Aorta (tissue), 5 donors: ENCODE measurements around the gene EXOC1L. TPM values are rescaled to one million over a fixed set of nuclear protein-coding genes. Genes with fewer than 3 reads are reported as not detected.

Experiments used
- ATAC-seq: fragments of 200-7000 bp; cut with Tn5 transposase; one replicate; pipeline ENCODE4 v1.9.1; 2022; ENCODE audit warnings: moderate library complexity; ENCODE audit not compliant: low FRiP score
- DNase-seq, 2 donors: peaks; one replicate each; pipeline ENCODE4 v3.0.0-alpha.2; 2020
- H3K27ac ChIP-seq, 2 donors: one replicate each; pipeline ENCODE4 v1.5.1; 2013; ENCODE audit warnings: low read length in 2 of 2, mild to moderate bottlenecking in 2 of 2, moderate library complexity in 2 of 2, control low read depth in 1 of 2, inconsistent platforms in 1 of 2, low read depth in 1 of 2
- H3K27me3 ChIP-seq, 2 donors: one replicate each; pipeline ENCODE4 v1.6.1; 2013; ENCODE audit warnings: control low read depth in 1 of 2, low read length in 1 of 2, mild to moderate bottlenecking in 1 of 2, moderate library complexity in 1 of 2; ENCODE audit not compliant: insufficient read depth in 2 of 2, control insufficient read depth in 1 of 2
- H3K36me3 ChIP-seq, 2 donors: one replicate each; pipeline ENCODE4 v1.6.1; 2013; ENCODE audit warnings: control low read depth in 1 of 2, low read length in 1 of 2, mild to moderate bottlenecking in 1 of 2; ENCODE audit not compliant: insufficient read depth in 2 of 2, control insufficient read depth in 1 of 2
- H3K4me1 ChIP-seq, 2 donors: one replicate each; pipeline ENCODE4 v1.6.1; 2013; ENCODE audit warnings: low read length in 2 of 2, control low read depth in 1 of 2, mild to moderate bottlenecking in 1 of 2, moderate library complexity in 1 of 2; ENCODE audit not compliant: insufficient read depth in 2 of 2, control insufficient read depth in 1 of 2
- H3K4me3 ChIP-seq, 2 donors: one replicate each; pipeline ENCODE4 v1.5.1; 2013; ENCODE audit warnings: low read length in 2 of 2, control low read depth in 1 of 2, mild to moderate bottlenecking in 1 of 2
- H3K9me3 ChIP-seq: one replicate; pipeline ENCODE4 v1.6.1; 2013; ENCODE audit warnings: mild to moderate bottlenecking, low read length; ENCODE audit not compliant: control insufficient read depth
- WGBS, 2 donors: extraction: QIAGEN DNeasy Blood & Tissue Kit; methylation state at CpG; one replicate each; pipeline ENCODE4 v1.1.7; 2013; 5-methylcytosine and 5-hydroxymethylcytosine counted together
- intact Hi-C, 2 donors: fragments of 100-400 bp; cut with DNase I; formaldehyde crosslinking; loops; one replicate each; pipeline versions ENCODE4 v1.14.2 to v1.15.0; 2022
- polyA plus RNA-seq, 2 donors: library from polyadenylated mRNA; stranded (reverse); fragments of 200-250 nt; gene quantifications; one replicate each; pipeline ENCODE4 v1.2.3, GENCODE V29; 2013
- total RNA-seq, 2 donors: library from RNA; stranded (reverse); fragmentation: NEBNext Ultra II Directional; extraction: Animal tissue kit (Norgen Biotek cat#: 25700); gene quantifications; one replicate each; pipeline ENCODE4 v1.2.1, GENCODE V29; 2021
- donor health status: healthy with polysubstance abuse.
- donor health status: Bipolar disorder and iron deficiency.
- donor health status: DM: no; HTN: no; CAD: no.
- donor health status: DM: no; HTN: no; CAD: no.
- donor health status: DM: yes; HTN: yes; CAD: no.

EXOC1L gene
- total and polyA plus RNA-seq, 4 donors = not detected

- no peak overlapping the region for H3K4me3 ChIP-seq
- H3K4me1 ChIP-seq = no peaks in the 10 kb centered on the region
- H3K36me3 ChIP-seq = no peaks in the 10 kb centered on the region
- no peaks in the 10 kb centered on the region for H3K9me3 ChIP-seq
- DNase-seq = no peak
- 96% methylated on average over 1 of the region's 1 CpG for WGBS, 2 donors
- H3K27ac ChIP-seq = no peak overlapping the region
- intact Hi-C loops = no loop called here
- peaks cover 0 to 1% of the 10 kb centered on the region in 2 donors for H3K27me3 ChIP-seq
- no peak for ATAC-seq
These were observed 24.2 kb upstream of the EXOC1L start for GRCh38 chr4:55795341-55795740.

DNA sequence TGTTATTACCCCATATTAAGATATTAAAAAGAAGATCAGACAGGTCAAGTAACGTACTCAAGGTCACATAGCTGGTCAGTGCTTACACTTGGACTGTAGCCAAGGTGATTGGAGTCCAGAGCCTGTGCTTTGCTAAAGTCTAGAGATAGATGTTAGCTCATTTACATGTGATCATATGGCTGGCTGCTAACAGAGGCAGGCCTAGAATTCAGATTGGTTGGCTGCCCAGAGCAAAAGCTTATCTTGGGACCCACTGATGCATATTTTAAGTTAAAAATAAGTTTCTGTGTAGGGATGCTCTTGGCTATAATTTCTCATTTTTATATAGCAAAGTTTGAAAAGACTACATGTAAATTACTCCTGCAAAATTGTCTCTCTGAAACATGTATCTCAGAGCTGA is 18.1 kb upstream of the EXOC1L start:
- H3K27me3 ChIP-seq = no peaks in the 10 kb centered on the region
- ATAC-seq (no peak), DNase-seq (no peak)
- H3K9me3 ChIP-seq = no peaks in the 10 kb centered on the region
- no peak overlapping the region for H3K4me3 ChIP-seq
- 56 to 82% methylated on average over 1 of the region's 1 CpG for WGBS, 2 donors
- intact Hi-C loops = no loop called here
- H3K4me1 ChIP-seq = no peaks in the 10 kb centered on the region
- H3K27ac ChIP-seq = no peak overlapping the region
- no peaks in the 10 kb centered on the region for H3K36me3 ChIP-seq

DNA sequence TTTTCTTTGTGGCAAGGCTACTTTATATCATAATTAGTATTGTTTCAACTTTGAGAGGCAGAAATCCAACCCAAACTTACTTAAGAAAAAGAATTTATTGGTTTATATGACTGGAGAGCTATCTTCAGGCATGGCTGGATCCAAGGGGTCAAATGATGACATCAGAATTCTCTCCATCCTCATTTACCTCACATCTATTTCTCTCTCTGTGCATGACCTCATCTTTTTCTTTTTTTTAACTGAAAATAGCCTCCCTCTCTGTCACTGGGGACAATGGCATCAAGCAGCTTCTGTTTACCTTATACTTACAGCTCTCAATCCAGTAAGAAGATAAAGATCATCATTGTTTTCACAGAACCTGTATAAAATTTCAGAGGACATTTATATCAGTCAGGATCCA is 12.0 kb upstream of the EXOC1L start:
- DNase-seq (no peak), ATAC-seq (no peak)
- no peaks in the 10 kb centered on the region for H3K9me3 ChIP-seq
- H3K36me3 ChIP-seq = no peaks in the 10 kb centered on the region
- no peak overlapping the region for H3K27ac ChIP-seq
- no peaks in the 10 kb centered on the region for H3K27me3 ChIP-seq
- no peaks in the 10 kb centered on the region for H3K4me1 ChIP-seq
- no peak overlapping the region for H3K4me3 ChIP-seq
- intact Hi-C loops = no loop called here

DNA sequence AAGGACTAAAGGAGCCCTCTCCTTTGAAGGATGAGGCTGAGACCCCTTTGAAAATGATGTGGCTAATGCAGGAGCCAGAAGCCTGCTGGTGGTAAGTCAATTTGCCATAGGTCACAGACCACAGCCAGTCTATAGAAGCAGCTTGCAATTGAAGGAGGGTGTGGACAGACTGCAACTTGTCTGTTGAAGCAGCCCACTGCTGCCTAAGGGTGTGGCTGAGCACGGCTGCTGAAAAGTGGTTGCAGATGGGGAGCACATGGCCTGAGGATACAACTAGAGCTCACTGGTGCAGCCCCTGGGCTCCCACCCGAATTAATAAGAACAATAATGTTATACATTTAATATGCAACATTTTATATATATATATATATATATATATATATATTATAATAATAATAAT is 11.4 kb upstream of the EXOC1L start:
- intact Hi-C loops = no loop called here
- H3K27me3 ChIP-seq = no peaks in the 10 kb centered on the region
- no peaks in the 10 kb centered on the region for H3K36me3 ChIP-seq
- H3K4me3 ChIP-seq = no peak overlapping the region
- no peaks in the 10 kb centered on the region for H3K4me1 ChIP-seq
- no peaks in the 10 kb centered on the region for H3K9me3 ChIP-seq
- ATAC-seq (no peak), DNase-seq (no peak)
- 46 to 57% methylated on average over 2 of the region's 2 CpGs for WGBS, 2 donors
- no peak overlapping the region for H3K27ac ChIP-seq

- no peak for DNase-seq
- 34 to 35% methylated on average over 5 of the region's 5 CpGs for WGBS, 2 donors
- no peak for ATAC-seq
- no peak overlapping the region for H3K27ac ChIP-seq
- intact Hi-C loops = no loop called here
- no peaks in the 10 kb centered on the region for H3K36me3 ChIP-seq
- no peaks in the 10 kb centered on the region for H3K9me3 ChIP-seq
- H3K27me3 ChIP-seq = no peaks in the 10 kb centered on the region
- no peaks in the 10 kb centered on the region for H3K4me1 ChIP-seq
- H3K4me3 ChIP-seq = no peak overlapping the region
These were observed 11.0 kb upstream of the EXOC1L start for GRCh38 chr4:55808632-55809031.

GRCh38 chr4:55817691-55818090 is 1.9 kb upstream of the EXOC1L start:
- intact Hi-C loops = no loop called here

DNA sequence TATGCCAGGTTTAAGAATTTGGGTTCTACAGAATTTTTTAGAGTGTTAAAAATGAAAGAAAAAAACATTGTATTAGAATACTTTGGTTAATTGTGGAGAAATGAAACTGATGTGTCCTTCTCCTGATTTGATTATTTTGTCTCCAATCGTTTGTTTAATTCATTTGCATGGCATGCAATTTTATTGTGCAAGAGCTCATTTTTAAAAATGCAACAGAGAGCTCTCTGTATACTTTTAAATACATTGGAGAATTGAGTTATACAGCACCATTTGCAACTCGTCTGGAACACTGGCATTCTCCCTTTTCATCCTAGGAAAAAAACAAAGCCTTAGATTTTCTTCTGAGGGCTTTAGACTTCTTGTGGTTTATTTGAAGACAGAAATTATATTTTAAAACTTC is 689 bp downstream of the EXOC1L start:
- DNase-seq = no peak
- no peak overlapping the region for H3K27ac ChIP-seq
- H3K4me3 ChIP-seq = no peak overlapping the region
- no peaks in the 10 kb centered on the region for H3K4me1 ChIP-seq
- no peaks in the 10 kb centered on the region for H3K36me3 ChIP-seq
- intact Hi-C loops = no loop called here
- H3K27me3 ChIP-seq = no peaks in the 10 kb centered on the region
- no peaks in the 10 kb centered on the region for H3K9me3 ChIP-seq
- ATAC-seq = no peak
- WGBS, 2 donors = 47 to 54% methylated on average over 2 of the region's 2 CpGs

More at GRCh38 chr4:55817691-55818090, 1.9 kb upstream of the EXOC1L start:
- Histone ChIP-seq H3K9me3 (no peaks in the 10 kb centered on the region), H3K4me3 (no peak overlapping the region), H3K36me3 (no peaks in the 10 kb centered on the region), H3K4me1 (no peaks in the 10 kb centered on the region), H3K27me3 (no peaks in the 10 kb centered on the region), H3K27ac (no peak overlapping the region)
- no peak for DNase-seq
- no peak for ATAC-seq
- 86 to 87% methylated on average over 3 of the region's 3 CpGs for WGBS, 2 donors

DNA sequence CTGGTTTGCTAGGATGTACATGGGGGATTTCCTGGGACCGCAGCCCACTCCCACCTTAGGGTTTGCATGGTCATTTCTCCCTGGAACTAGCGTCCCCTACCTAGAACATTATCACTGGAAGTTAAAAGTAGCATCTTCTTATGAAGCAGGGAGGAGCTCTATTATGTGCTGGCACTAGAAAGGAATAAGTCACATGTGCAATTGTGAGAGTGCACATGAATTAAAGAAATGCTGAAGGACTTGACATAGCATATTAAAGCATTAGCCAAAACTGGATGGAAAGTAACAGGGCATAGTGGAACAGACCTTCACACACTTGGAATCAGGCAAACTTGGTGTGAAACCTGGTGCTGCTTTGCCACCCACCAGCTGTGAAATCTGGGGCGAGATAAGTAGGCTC is 2.7 kb downstream of the EXOC1L start:
- Histone ChIP-seq H3K4me3 (no peak overlapping the region), H3K36me3 (no peaks in the 10 kb centered on the region), H3K9me3 (no peaks in the 10 kb centered on the region), H3K27ac (no peak overlapping the region), H3K4me1 (no peaks in the 10 kb centered on the region), H3K27me3 (no peaks in the 10 kb centered on the region)
- ATAC-seq = no peak
- no peak for DNase-seq
- intact Hi-C loops = no loop called here
- 87 to 88% methylated on average over 3 of the region's 3 CpGs for WGBS, 2 donors

DNA sequence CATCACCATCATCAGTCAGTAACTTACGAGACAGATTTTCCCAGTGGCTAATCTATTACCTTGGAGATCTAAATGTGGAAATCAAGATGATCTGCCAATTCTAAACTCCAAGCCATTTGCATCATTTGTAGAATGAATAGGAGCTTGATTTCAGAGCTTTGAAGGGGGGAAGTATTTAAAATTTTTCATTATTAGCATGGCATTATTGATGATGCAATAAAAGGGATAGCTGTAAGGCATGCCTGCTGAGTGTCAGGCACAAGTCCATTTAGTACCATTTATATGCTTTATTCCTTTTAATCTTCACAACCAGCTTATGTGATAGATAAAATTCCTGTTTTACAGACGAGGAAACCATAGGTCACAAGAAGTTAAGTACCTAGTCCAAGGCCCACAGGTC is 5.3 kb downstream of the EXOC1L start:
- WGBS, 2 donors = 53 to 64% methylated on average over 2 of the region's 2 CpGs
- no peak overlapping the region for H3K27ac ChIP-seq
- DNase-seq (no peak), ATAC-seq (no peak)
- intact Hi-C loops = no loop called here
- no peaks in the 10 kb centered on the region for H3K36me3 ChIP-seq
- peaks cover 2% of the 10 kb centered on the region for H3K9me3 ChIP-seq
- H3K4me1 ChIP-seq = no peaks in the 10 kb centered on the region
- no peak overlapping the region for H3K4me3 ChIP-seq
- no peaks in the 10 kb centered on the region for H3K27me3 ChIP-seq
